DMS79 treated with DMSO at 0.1 percent for 48 hours (cell line): Measurements from ENCODE around the gene PPM1B.
"Not testable (repeated sequence)": the region's sequence is repeated elsewhere in the genome, so short reads cannot be mapped to it uniquely, and the experiment has no call there.

Experiments
- DNase-seq: peaks from one replicate; lab custom pipeline; 2025; lab: John Stamatoyannopoulos, UW

The PPM1B gene

GRCh38 chr2:44200759-44201158 lies 32.1 kb downstream of the PPM1B start:
- no peak for DNase-seq

DNA sequence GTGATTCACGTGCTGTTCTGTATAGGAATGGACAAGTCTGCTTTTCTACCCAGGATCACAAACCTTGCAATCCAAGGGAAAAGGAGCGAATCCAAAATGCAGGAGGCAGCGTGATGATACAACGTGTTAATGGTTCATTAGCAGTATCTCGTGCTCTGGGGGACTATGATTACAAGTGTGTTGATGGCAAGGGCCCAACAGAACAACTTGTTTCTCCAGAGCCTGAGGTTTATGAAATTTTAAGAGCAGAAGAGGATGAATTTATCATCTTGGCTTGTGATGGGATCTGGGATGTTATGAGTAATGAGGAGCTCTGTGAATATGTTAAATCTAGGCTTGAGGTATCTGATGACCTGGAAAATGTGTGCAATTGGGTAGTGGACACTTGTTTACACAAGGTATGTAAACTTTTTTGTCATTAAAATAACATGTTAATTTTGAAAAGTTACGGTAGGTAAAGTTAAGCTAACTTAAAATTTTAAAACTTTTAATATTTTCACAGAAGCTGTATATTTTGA lies 33.0 kb downstream of the PPM1B start:
- DNase-seq, result no peak

GRCh38 chr2:44203542-44203941 lies 34.9 kb downstream of the PPM1B start:
- DNase-seq, result no peak

- no peak for DNase-seq
These were observed 36.5 kb downstream of the PPM1B start for GRCh38 chr2:44205169-44205568.

- no peak for DNase-seq
These were observed 38.4 kb downstream of the PPM1B start for GRCh38 chr2:44207102-44207501.

DNA sequence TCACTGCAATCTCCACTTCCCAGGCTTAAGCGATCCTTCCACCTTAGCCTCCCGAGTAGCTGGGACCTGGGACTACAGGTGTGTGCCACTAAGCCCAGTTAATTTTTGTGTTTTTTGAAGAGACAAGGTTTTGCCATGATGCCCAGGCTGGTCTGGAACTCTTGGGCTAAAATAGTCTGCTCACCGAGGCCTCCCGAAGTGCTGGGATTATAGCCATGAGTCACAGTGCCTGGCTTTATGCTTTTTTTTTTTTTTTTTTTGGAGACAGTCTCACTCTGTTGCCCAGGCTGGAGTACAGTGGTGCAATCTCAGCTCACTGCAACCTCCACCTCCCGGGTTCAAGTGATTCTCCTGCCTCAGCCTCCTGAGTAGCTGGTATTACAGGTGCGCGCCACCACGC lies 39.0 kb downstream of the PPM1B start:
- DNase-seq, result not testable (repeated sequence)

- DNase-seq, result no peak
These were observed 41.7 kb downstream of the PPM1B start for GRCh38 chr2:44210362-44210761.

DNA sequence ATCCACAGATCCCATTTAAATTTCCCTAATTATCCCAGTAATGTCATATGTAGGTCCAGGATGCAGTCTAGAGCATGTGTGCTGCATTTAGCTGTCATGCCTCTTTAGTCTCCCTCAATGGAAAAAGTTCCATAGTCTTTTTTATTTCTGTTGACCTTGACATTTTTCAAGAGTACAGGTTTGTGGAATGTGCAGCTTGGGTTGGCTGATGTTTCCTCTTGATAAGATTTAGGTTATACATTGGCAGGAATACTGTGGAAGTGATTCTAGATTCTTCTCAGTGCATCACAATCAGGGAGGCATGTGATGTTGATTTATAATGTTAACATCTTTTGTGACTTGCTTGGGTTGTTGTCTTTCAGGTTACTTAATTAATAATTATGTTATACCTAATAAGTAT lies 42.5 kb downstream of the PPM1B start:
- DNase-seq, result no peak

- no peak for DNase-seq
These were observed 43.6 kb downstream of the PPM1B start for GRCh38 chr2:44212302-44212701.

DNA sequence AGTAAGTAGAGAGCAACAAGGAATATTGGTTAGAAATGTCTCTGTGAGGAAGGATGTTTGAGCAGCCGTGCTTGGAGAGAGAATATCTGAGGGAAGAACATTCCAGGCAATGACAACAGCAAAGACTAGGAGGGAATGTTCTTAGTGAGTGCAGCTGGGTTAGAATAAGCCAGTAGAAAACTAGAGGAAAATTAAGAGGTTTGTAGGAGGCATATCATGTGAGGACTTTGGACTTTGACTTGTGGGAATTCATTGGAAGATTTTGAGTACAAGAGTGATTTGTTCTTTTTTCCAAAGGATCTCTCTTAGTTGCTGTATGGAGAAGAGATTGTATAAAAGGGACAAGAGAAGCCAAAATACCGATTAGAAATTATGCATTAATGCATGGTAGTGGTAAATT lies 47.2 kb downstream of the PPM1B start:
- DNase-seq, result no peak

DNA sequence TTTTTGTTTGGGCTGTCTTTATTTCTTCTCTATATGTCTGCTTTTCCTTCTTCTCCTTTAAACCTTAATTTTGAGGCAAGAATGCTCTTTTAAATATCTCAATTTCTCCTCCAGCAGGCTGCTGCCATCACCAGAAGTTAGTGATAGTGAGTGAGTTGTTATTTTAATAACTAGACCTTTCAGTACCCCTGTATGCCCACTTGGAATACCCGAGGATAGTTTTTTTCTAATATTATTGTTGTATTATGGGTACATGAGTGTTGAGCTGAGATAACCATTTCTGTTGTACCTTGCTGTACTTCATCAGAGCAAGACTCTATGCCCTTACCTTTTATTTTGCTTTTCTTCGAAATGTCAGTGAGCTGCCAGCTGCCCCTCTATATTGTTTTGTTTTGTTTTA lies 50.1 kb downstream of the PPM1B start:
- DNase-seq, result no peak

DNA sequence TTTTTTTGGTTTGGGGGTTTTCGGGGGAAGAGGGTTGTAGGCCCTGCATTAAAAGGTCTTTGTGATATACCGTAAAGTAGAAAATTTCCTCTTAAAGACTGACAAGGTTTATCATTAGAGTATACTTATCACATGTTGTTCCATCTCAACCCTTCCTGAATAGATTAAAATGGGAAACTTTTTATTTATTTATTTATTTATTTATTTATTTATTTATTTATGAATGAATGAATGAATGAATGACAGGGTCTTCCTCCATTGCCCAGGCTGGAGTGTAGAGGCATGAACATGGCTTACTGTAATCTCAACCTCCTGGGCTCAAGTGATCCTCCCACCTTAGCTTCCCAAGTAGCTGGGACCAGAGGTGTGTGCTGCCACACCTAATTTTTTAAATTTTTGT lies 58.1 kb downstream of the PPM1B start:
- DNase-seq, result no peak

DNA sequence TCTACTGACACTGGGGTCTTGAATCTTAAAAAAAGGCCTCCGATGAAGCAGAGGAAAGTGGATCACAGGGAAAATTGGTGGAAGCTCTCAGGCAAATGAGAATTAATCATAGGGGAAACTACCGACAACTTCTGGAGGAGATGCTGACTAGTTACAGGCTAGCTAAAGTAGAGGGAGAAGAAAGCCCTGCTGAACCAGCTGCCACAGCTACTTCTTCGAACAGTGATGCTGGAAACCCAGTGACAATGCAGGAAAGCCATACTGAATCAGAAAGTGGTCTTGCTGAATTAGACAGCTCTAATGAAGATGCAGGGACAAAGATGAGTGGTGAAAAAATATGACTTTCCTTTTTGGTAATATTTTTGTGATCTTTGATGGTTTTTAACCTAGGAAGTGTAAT lies 61.7 kb downstream of the PPM1B start:
- no peak for DNase-seq

- DNase-seq, result peak; percentile 9
These were observed 64.9 kb downstream of the PPM1B start for GRCh38 chr2:44233450-44234128.

DNA sequence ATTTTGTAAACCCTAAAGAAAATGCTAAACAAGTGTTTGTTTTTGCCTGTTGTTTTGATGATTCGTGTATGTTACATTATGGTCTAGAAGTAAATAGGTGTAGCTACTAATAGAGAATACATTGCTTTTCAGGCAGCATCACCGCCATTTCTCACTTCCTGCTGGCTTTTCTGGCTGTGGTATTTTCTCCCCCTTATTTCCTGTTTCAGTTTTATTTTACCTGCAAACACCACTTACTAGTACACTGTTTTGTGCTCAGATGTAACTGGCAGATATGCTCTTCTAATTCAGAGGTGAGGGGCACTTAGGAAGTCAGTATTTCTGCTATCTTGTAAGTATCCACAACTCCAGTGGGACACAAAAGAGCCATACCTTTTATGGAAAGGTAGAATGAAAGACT lies 68.5 kb downstream of the PPM1B start:
- DNase-seq, result no peak

- no peak for DNase-seq
These were observed 74.2 kb downstream of the PPM1B start for GRCh38 chr2:44242904-44243303.

GRCh38 chr2:44244135-44244871 lies 75.6 kb downstream of the PPM1B start:
- DNase-seq, result peak; percentile 89

- peak; percentile 14 for DNase-seq
These were observed 76.6 kb downstream of the PPM1B start for GRCh38 chr2:44245083-44245861.

- no peak for DNase-seq
These were observed 77.8 kb downstream of the PPM1B start for GRCh38 chr2:44246436-44246835.

DNA sequence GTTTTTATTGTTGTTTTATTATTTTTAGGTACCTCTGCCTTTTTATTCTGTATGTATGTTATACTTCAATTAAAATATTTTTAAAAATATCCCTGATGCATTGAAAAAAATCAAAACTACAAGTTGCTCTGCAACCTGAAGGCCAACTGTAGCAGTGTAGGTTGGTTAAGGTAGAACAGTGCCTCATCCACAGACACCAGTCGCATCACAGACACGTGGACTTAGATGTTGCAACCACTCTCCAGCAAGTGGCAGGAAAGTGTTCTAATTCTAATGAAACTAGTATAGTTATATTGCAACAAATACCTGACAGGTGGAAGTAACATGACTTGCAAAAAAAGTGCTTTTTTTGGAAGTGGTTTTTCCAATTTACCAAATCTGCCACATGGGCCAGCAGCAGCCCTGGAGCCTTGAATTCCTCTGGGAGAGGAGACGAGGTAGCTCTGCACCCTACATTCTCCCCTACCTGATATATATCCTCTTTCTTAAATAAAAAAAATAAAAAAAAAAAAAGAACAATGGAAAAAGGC lies 78.2 kb downstream of the PPM1B start:
- no peak for DNase-seq

DNA sequence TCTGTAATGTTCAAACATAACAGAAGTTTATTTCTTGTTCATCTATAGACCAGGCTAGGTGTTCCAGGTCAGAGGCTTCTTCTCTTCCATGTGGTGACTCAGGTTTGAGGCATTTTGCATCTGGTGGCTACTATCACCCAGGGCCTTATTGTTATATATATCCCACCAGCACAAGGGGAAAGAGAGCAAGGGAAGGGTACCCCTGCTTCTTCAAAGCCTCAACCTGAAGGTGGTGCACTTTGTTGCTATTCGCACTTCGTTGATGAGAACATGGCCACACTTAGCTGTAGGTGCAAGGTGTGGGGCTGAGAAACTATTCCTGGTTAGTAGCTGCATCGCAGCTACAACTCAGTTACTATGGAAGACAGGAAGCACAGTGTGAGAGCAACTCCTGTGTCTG lies 79.2 kb downstream of the PPM1B start:
- no peak for DNase-seq

GRCh38 chr2:44249269-44249668 lies 80.6 kb downstream of the PPM1B start:
- DNase-seq, result not testable (repeated sequence)

GRCh38 chr2:44250376-44250775 lies 81.7 kb downstream of the PPM1B start:
- DNase-seq, result no peak
